GM23338 (cell line): Measurements from ENCODE around the gene ZDBF2. TPM values are rescaled to one million over a fixed set of nuclear protein-coding genes. Genes with fewer than 3 reads are reported as not detected.

ENCODE experiments used
- ATAC-seq: fragments of 200-7000 bp; cut with Tn5 transposase; 3 replicates; pipeline ENCODE4 v1.9.1; 2020
- DNase-seq: peaks from one replicate; pipeline ENCODE4 v3.0.0-alpha.2; 2015; ENCODE audit warnings: low spot score
- H2AFZ ChIP-seq: fragments of 200-600 bp; sonication (generic); 2 replicates; pipeline ENCODE4 v1.8.0; 2016; ENCODE audit warnings: antibody characterized with exemption, mild to moderate bottlenecking, moderate library complexity
- H3F3A ChIP-seq: fragments of 200-600 bp; sonication (generic); replicated peaks from 2 replicates; pipeline ENCODE4 v1.8.0; 2017; ENCODE audit warnings: antibody characterized with exemption, mixed run types, low read depth
- H3K27ac ChIP-seq: fragments of 200-600 bp; sonication (generic); 2 replicates; pipeline ENCODE4 v1.6.1; 2016; ENCODE audit warnings: low read depth
- H3K27me3 ChIP-seq: fragments of 200-600 bp; sonication (generic); 2 replicates; pipeline ENCODE4 v1.8.0; 2016; ENCODE audit warnings: mild to moderate bottlenecking, mixed run types, moderate library complexity; ENCODE audit not compliant: insufficient read depth
- H3K36me3 ChIP-seq: fragments of 200-600 bp; sonication (generic); 2 replicates; pipeline ENCODE4 v1.8.0; 2016; ENCODE audit warnings: mild to moderate bottlenecking; ENCODE audit not compliant: insufficient read depth
- H3K4me1 ChIP-seq: fragments of 200-600 bp; sonication (generic); 2 replicates; pipeline ENCODE4 v1.8.0; 2016; ENCODE audit warnings: mild to moderate bottlenecking, moderate library complexity; ENCODE audit not compliant: insufficient read depth
- H3K4me2 ChIP-seq: fragments of 200-600 bp; sonication (generic); 2 replicates; pipeline ENCODE4 v1.7.1; 2017; ENCODE audit warnings: mixed run types
- H3K4me3 ChIP-seq: fragments of 200-600 bp; sonication (generic); 2 replicates; pipeline ENCODE4 v1.6.1; 2016; ENCODE audit warnings: mixed run types
- H3K79me2 ChIP-seq: fragments of 200-600 bp; sonication (generic); replicated peaks from 2 replicates; pipeline ENCODE4 v1.8.0; 2017; ENCODE audit warnings: mild to moderate bottlenecking; ENCODE audit not compliant: insufficient read depth
- H3K9me2 ChIP-seq: fragments of 200-600 bp; sonication (generic); 2 replicates; pipeline ENCODE4 v1.8.0; 2017; ENCODE audit not compliant: insufficient read depth
- H4K20me1 ChIP-seq: fragments of 200-600 bp; sonication (generic); replicated peaks from 2 replicates; pipeline ENCODE4 v1.8.0; 2017; ENCODE audit warnings: mild to moderate bottlenecking; ENCODE audit not compliant: insufficient read depth
- H3K27ac Mint-ChIP-seq: 2 replicates; pipeline ENCODE4 v1.8.0; 2020; ENCODE audit warnings: inconsistent platforms, mild to moderate bottlenecking, moderate library complexity, mixed read lengths
- H3K27me3 Mint-ChIP-seq: 3 replicates; pipeline ENCODE4 v1.8.0; 2022; ENCODE audit warnings: low read depth, mild to moderate bottlenecking, moderate library complexity, mixed read lengths, inconsistent platforms; ENCODE audit not compliant: insufficient read depth, poor library complexity
- H3K36me3 Mint-ChIP-seq: 3 replicates; pipeline ENCODE4 v1.8.0; 2021; ENCODE audit warnings: low read depth, mild to moderate bottlenecking, inconsistent platforms, moderate library complexity, mixed read lengths
- H3K4me1 Mint-ChIP-seq: 3 replicates; pipeline ENCODE4 v1.8.0; 2020; ENCODE audit warnings: mild to moderate bottlenecking, inconsistent platforms, mixed read lengths
- H3K4me3 Mint-ChIP-seq: 3 replicates; pipeline ENCODE4 v1.8.0; 2021; ENCODE audit warnings: moderate library complexity, mild to moderate bottlenecking, inconsistent platforms, mixed read lengths
- H3K9me3 Mint-ChIP-seq: 3 replicates; pipeline ENCODE4 v1.8.0; 2020; ENCODE audit warnings: moderate library complexity, mild to moderate bottlenecking, inconsistent platforms, mixed read lengths
- CREB1 ChIP-seq: fragments of 250-450 bp; sonication (Bioruptor Pico); IDR thresholded peaks from 2 replicates; pipeline ENCODE4 v1.5.0; 2020; ENCODE audit warnings: low read depth, mild to moderate bottlenecking, moderate library complexity
- CTCF ChIP-seq, 2 experiments: fragments of 200-600 bp in 1 of 2; sonication (generic) in 1 of 2; conservative IDR thresholded peaks; 2 replicates each; pipeline versions ENCODE4 v1.5.1 to v1.6.1; 2016 to 2017; ENCODE audit warnings: antibody characterized with exemption in 2 of 2, low read depth in 2 of 2, mild to moderate bottlenecking in 2 of 2, moderate library complexity in 1 of 2
- EZH2 ChIP-seq: fragments of 200-600 bp; sonication (generic); IDR thresholded peaks from one replicate; pipeline ENCODE4 v1.8.0; 2017; ENCODE audit warnings: antibody characterized with exemption, mild to moderate bottlenecking, low read depth; ENCODE audit not compliant: unreplicated experiment
- EZH2phosphoT487 ChIP-seq: fragments of 200-600 bp; sonication (generic); IDR thresholded peaks from one replicate; pipeline ENCODE4 v1.8.1; 2018; ENCODE audit warnings: antibody characterized with exemption; ENCODE audit not compliant: unreplicated experiment
- NANOG ChIP-seq: IDR thresholded peaks from 2 replicates; pipeline ENCODE4 v1.6.1; 2016; ENCODE audit warnings: antibody characterized with exemption, borderline replicate concordance
- POLR2AphosphoS5 ChIP-seq: IDR thresholded peaks from 2 replicates; pipeline ENCODE4 v1.6.1; 2016; ENCODE audit warnings: antibody characterized with exemption, low read depth
- REST ChIP-seq: IDR thresholded peaks from one replicate; pipeline ENCODE4 v1.6.1; 2018; ENCODE audit warnings: antibody characterized with exemption; ENCODE audit not compliant: unreplicated experiment
- STAT1 ChIP-seq: IDR thresholded peaks from one replicate; pipeline ENCODE4 v1.6.1; 2016; ENCODE audit warnings: antibody characterized with exemption; ENCODE audit not compliant: unreplicated experiment
- ZNF114 ChIP-seq: fragments of 250-450 bp; sonication (Bioruptor Pico); IDR thresholded peaks from 2 replicates; pipeline ENCODE4 v1.5.0; 2020; ENCODE audit warnings: mild to moderate bottlenecking, moderate library complexity
- ZNF331 ChIP-seq: fragments of 250-450 bp; sonication (Bioruptor Pico); IDR thresholded peaks from 2 replicates; pipeline ENCODE4 v1.5.0; 2020; ENCODE audit warnings: low read depth, mild to moderate bottlenecking, moderate library complexity
- polyA plus RNA-seq: library from polyadenylated mRNA; unstranded; fragments of >200 nt; fragmentation: Nextera tagmentation; extraction: Ambion mirVana; gene quantifications from 2 replicates; pipeline ENCODE4 v1.2.1, GENCODE V29; 2016
- total RNA-seq: library from RNA; depleted of rRNA; stranded (reverse); fragments of >200 nt; shearing (Covaris generic); gene quantifications from 2 replicates; pipeline ENCODE4 v1.2.3, GENCODE V29; 2014

The ZDBF2 gene
- total and polyA plus RNA-seq, 2 experiments from 2014 or later = 7.6 to 41.1 TPM

- no peaks in the 10 kb centered on the region for H3K27me3 ChIP-seq
- no peaks in the 10 kb centered on the region for H3K4me1 ChIP-seq
- Mint-ChIP-seq H3K4me3 (no peak overlapping the region), H3K27me3 (no peaks in the 10 kb centered on the region), H3K27ac (no peak overlapping the region), H3K9me3 (peaks cover 32% of the 10 kb centered on the region), H3K36me3 (peaks cover 20% of the 10 kb centered on the region), H3K4me1 (no peaks in the 10 kb centered on the region)
- H3K36me3 ChIP-seq = no peaks in the 10 kb centered on the region
- no peaks in the 10 kb centered on the region for H4K20me1 ChIP-seq
- H3K79me2 ChIP-seq = no peaks in the 10 kb centered on the region
- ATAC-seq = no peak
- H2AFZ ChIP-seq = no peak overlapping the region
- DNase-seq = no peak
- H3K4me3 ChIP-seq = no peak overlapping the region
- no peak overlapping the region for H3K27ac ChIP-seq
- no peak overlapping the region for H3K4me2 ChIP-seq
- TF ChIP-seq CREB1 (no peak), ZNF114 (CRISPR knock-in tag) (no peak), EZH2phosphoT487 (no peak), NANOG (no peak)
- no peaks in the 10 kb centered on the region for H3K9me2 ChIP-seq
- H3F3A ChIP-seq = no peaks in the 10 kb centered on the region
Measured at GRCh38 chr2:206352571-206352970, 78.1 kb downstream of the ZDBF2 start.

- no peak for ATAC-seq
- H3K27me3 Mint-ChIP-seq = no peaks in the 10 kb centered on the region
- no peak overlapping the region for H2AFZ ChIP-seq
Measured at GRCh38 chr2:206353685-206354084, 79.2 kb downstream of the ZDBF2 start.

More at GRCh38 chr2:206353685-206354084, 79.2 kb downstream of the ZDBF2 start:
- no peaks in the 10 kb centered on the region for H3K4me1 Mint-ChIP-seq
- Histone ChIP-seq H3K4me2 (no peak overlapping the region), H3K9me2 (no peaks in the 10 kb centered on the region), H3K36me3 (no peaks in the 10 kb centered on the region), H3K4me1 (no peaks in the 10 kb centered on the region), H3K4me3 (no peak overlapping the region), H3K27me3 (no peaks in the 10 kb centered on the region), H4K20me1 (no peaks in the 10 kb centered on the region), H3K27ac (no peak overlapping the region), H3K79me2 (no peaks in the 10 kb centered on the region), H3F3A (no peaks in the 10 kb centered on the region)
- peaks cover 28% of the 10 kb centered on the region for H3K36me3 Mint-ChIP-seq
- H3K27ac Mint-ChIP-seq = no peak overlapping the region
- H3K4me3 Mint-ChIP-seq = no peak overlapping the region
- DNase-seq = no peak
- peaks cover 34% of the 10 kb centered on the region for H3K9me3 Mint-ChIP-seq
- peak in 1 of 2 experiments; percentile 25; a peak in 1 of 4 replicates for TF ChIP-seq CTCF (conservative IDR thresholded peaks at IDR 0.05; ENCODE audit: low read depth in 2 of 2)
- TF ChIP-seq ZNF331 (CRISPR knock-in tag) = no peak
- TF ChIP-seq ZNF114 (CRISPR knock-in tag) = no peak
- no peak for TF ChIP-seq EZH2
- no peak for TF ChIP-seq POLR2AphosphoS5
- no peak for TF ChIP-seq REST
- TF ChIP-seq STAT1 = no peak
- no peak for TF ChIP-seq CREB1
